ENCODE results near the gene MYO18B.

Gene MYO18B

GRCh38 chr22:25874327-25874726, 132.3 kb downstream of the MYO18B start:
- DNase-seq, result no peak

- no peak for DNase-seq
Measured at GRCh38 chr22:25875461-25875860, 133.5 kb downstream of the MYO18B start.

- no peak for DNase-seq
Measured at GRCh38 chr22:25876871-25877270, 134.9 kb downstream of the MYO18B start.

- DNase-seq, result no peak
Measured at GRCh38 chr22:25878933-25879332, 136.9 kb downstream of the MYO18B start.

- DNase-seq, result no peak
Measured at GRCh38 chr22:25880524-25880923, 138.5 kb downstream of the MYO18B start.

- no peak for DNase-seq
Measured at GRCh38 chr22:25881210-25881755, 139.3 kb downstream of the MYO18B start.

- no peak for DNase-seq
Measured at GRCh38 chr22:25882360-25882759, 140.4 kb downstream of the MYO18B start.

GRCh38 chr22:25883482-25884033, 141.6 kb downstream of the MYO18B start:
- no peak for DNase-seq

- DNase-seq, result no peak
Measured at GRCh38 chr22:25884121-25884520, 142.1 kb downstream of the MYO18B start.

GRCh38 chr22:25888399-25889054, 146.5 kb downstream of the MYO18B start:
- no peak for DNase-seq

GRCh38 chr22:25890651-25891050, 148.7 kb downstream of the MYO18B start:
- DNase-seq, result no peak

GRCh38 chr22:25892678-25893077, 150.7 kb downstream of the MYO18B start:
- no peak for DNase-seq

GRCh38 chr22:25895678-25896077, 153.7 kb downstream of the MYO18B start:
- no peak for DNase-seq

GRCh38 chr22:25896098-25896497, 154.1 kb downstream of the MYO18B start:
- no peak for DNase-seq

GRCh38 chr22:25896592-25896991, 154.6 kb downstream of the MYO18B start:
- no peak for DNase-seq

GRCh38 chr22:25898707-25899365, 156.8 kb downstream of the MYO18B start:
- DNase-seq, result no peak

- DNase-seq, result no peak
Measured at GRCh38 chr22:25899566-25899965, 157.6 kb downstream of the MYO18B start.

GRCh38 chr22:25900390-25900789, 158.4 kb downstream of the MYO18B start:
- DNase-seq, result no peak

GRCh38 chr22:25900880-25901279, 158.9 kb downstream of the MYO18B start:
- DNase-seq, result no peak

- DNase-seq, result no peak
Measured at GRCh38 chr22:25902402-25902801, 160.4 kb downstream of the MYO18B start.

- no peak for DNase-seq
Measured at GRCh38 chr22:25903294-25903693, 161.3 kb downstream of the MYO18B start.

- no peak for DNase-seq
Measured at GRCh38 chr22:25908212-25908611, 166.2 kb downstream of the MYO18B start.

GRCh38 chr22:25908755-25909154, 166.8 kb downstream of the MYO18B start:
- DNase-seq, result no peak
